Thyroid gland (tissue), 4 donors: ENCODE results near the gene CACNA1H. TPM values are rescaled to one million over a fixed set of nuclear protein-coding genes. Genes with fewer than 3 reads are reported as not detected.

Source experiments
- DNase-seq, 2 donors: peaks; one replicate each; pipeline ENCODE4 v3.0.0-alpha.2; 2019
- H3K27ac ChIP-seq, 3 donors: fragments of 200-600 bp; sonication (generic); 1 replicate in 2 of 3; 2 replicates in 1 of 3; pipeline ENCODE4 v1.5.1; 2016 to 2019; ENCODE audit warnings: mild to moderate bottlenecking in 1 of 3, moderate library complexity in 1 of 3
- H3K27me3 ChIP-seq: fragments of 200-600 bp; sonication (generic); one replicate; pipeline ENCODE4 v1.5.1; 2019
- H3K36me3 ChIP-seq, 2 donors: fragments of 200-600 bp; sonication (generic); one replicate each; pipeline ENCODE4 v1.5.1; 2016 to 2019
- H3K4me1 ChIP-seq, 2 donors: fragments of 200-600 bp; sonication (generic); one replicate each; pipeline ENCODE4 v1.5.1; 2017 to 2019
- H3K4me3 ChIP-seq, 3 donors: fragments of 200-600 bp; sonication (generic); replicated peaks in 1 of 3; 1 replicate in 2 of 3; 2 replicates in 1 of 3; pipeline ENCODE4 v1.5.1; 2016; ENCODE audit warnings: mild to moderate bottlenecking in 1 of 3
- H3K9me3 ChIP-seq: fragments of 200-600 bp; sonication (generic); one replicate; pipeline ENCODE4 v1.5.1; 2017
- CTCF ChIP-seq, 6 experiments: fragments of 200-600 bp in 3 of 6; fragments of 450-650 bp in 3 of 6; sonication (generic) in 3 of 6; IDR thresholded peaks; one replicate each; pipeline ENCODE4 v1.5.1; 2016 to 2019; ENCODE audit warnings: antibody characterized with exemption in 6 of 6, mild to moderate bottlenecking in 2 of 6, inconsistent platforms in 1 of 6, moderate library complexity in 1 of 6
- POLR2A ChIP-seq, 2 donors: fragments of 450-650 bp; IDR thresholded peaks; one replicate each; pipeline ENCODE4 v1.6.1; 2017; ENCODE audit warnings: antibody characterized with exemption in 2 of 2, mild to moderate bottlenecking in 2 of 2, moderate library complexity in 1 of 2
- WGBS, 2 donors: methylation state at CpG; one replicate each; pipeline ENCODE4 v1.1.5; 2017; 5-methylcytosine and 5-hydroxymethylcytosine counted together
- intact Hi-C: fragments of 100-400 bp; cut with DNase I; formaldehyde crosslinking; loops from one replicate; pipeline ENCODE4 v1.15.1; 2023
- total RNA-seq, 4 donors: library from RNA; depleted of rRNA; stranded (reverse); fragments of >200 nt; gene quantifications; one replicate each; pipeline ENCODE4 v1.2.3, GENCODE V29; 2016

The CACNA1H gene
- total RNA-seq, 4 donors from 2014 or later = 8.4 to 12.4 (median 9.3) TPM

- Histone ChIP-seq H3K36me3 (no peaks in the 10 kb centered on the region), H3K9me3 (no peaks in the 10 kb centered on the region), H3K4me1 (no peaks in the 10 kb centered on the region), H3K4me3 (no peak overlapping the region), H3K27me3 (no peaks in the 10 kb centered on the region), H3K27ac (no peak overlapping the region)
- TF ChIP-seq CTCF (IDR thresholded peaks at IDR 0.05) = no peak
- TF ChIP-seq POLR2A (IDR thresholded peaks at IDR 0.05) = no peak
- intact Hi-C loops = no loop called here
- no peak for DNase-seq
- 84 to 94% methylated on average over 22 to 31 of the region's 32 CpGs for WGBS, 2 donors
Measured at GRCh38 chr16:1216681-1217400, 63.9 kb downstream of the CACNA1H start.

- Histone ChIP-seq H3K27ac (no peak overlapping the region), H3K36me3 (no peaks in the 10 kb centered on the region), H3K9me3 (no peaks in the 10 kb centered on the region), H3K4me3 (no peak overlapping the region), H3K4me1 (no peaks in the 10 kb centered on the region), H3K27me3 (no peaks in the 10 kb centered on the region)
- 92 to 96% methylated on average over 5 to 18 of the region's 24 CpGs for WGBS, 2 donors
- no peak for DNase-seq
- TF ChIP-seq POLR2A (IDR thresholded peaks at IDR 0.05) (no peak), CTCF (IDR thresholded peaks at IDR 0.05) (no peak)
- intact Hi-C loops = no loop called here
Measured at GRCh38 chr16:1217526-1217925, 64.6 kb downstream of the CACNA1H start.

- Histone ChIP-seq H3K9me3 (no peaks in the 10 kb centered on the region), H3K27me3 (no peaks in the 10 kb centered on the region), H3K4me3 (no peak overlapping the region), H3K27ac (no peak overlapping the region), H3K4me1 (no peaks in the 10 kb centered on the region), H3K36me3 (no peaks in the 10 kb centered on the region)
- no peak for DNase-seq
- WGBS, 2 donors = 87 to 90% methylated on average over 25 to 48 of the region's 49 CpGs
- TF ChIP-seq POLR2A (IDR thresholded peaks at IDR 0.05) (no peak), CTCF (IDR thresholded peaks at IDR 0.05) (no peak)
- intact Hi-C loops = no loop called here
Measured at GRCh38 chr16:1218061-1218929, 65.4 kb downstream of the CACNA1H start.

- intact Hi-C loops = no loop called here
- WGBS, 2 donors = 82 to 88% methylated on average over 15 to 16 of the region's 24 CpGs
Measured at GRCh38 chr16:1218930-1219611, 66.2 kb downstream of the CACNA1H start.

More at GRCh38 chr16:1218930-1219611, 66.2 kb downstream of the CACNA1H start:
- no peak for DNase-seq
- no peak for TF ChIP-seq CTCF (IDR thresholded peaks at IDR 0.05)
- no peak for TF ChIP-seq POLR2A (IDR thresholded peaks at IDR 0.05)
- no peak overlapping the region for H3K27ac ChIP-seq
- H3K4me1 ChIP-seq = no peaks in the 10 kb centered on the region
- H3K9me3 ChIP-seq = no peaks in the 10 kb centered on the region
- H3K4me3 ChIP-seq = no peak overlapping the region
- no peaks in the 10 kb centered on the region for H3K36me3 ChIP-seq
- no peaks in the 10 kb centered on the region for H3K27me3 ChIP-seq
